NCI-H345 treated with DMSO at 0.1 percent for 48 hours (cell line): ENCODE measurements around the gene MDM4.
"Not testable (repeated sequence)": the region's sequence is repeated elsewhere in the genome, so short reads cannot be mapped to it uniquely, and the experiment has no call there.

Experiments
- DNase-seq: peaks from one replicate; lab custom pipeline; 2025; ENCODE audit not compliant: unreplicated experiment; lab: John Stamatoyannopoulos, UW

MDM4 gene

DNA sequence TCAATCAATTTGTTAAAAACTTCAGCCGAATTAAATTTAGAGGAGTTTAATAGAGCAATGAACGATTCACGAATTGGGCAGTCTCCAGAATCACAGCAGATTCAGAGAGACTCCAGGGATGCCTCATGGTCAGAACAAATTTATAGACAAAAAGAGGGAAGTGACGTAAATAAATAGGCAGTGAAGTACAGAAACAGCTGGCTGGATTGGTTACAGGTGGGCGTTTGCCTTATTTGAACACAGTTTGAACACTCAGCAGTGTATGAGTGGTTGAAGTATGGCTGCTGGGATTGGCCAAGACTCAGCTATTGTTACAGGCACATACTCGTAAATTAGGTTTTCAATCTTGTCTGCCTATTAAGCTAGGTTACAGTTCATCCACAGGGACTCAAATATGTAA is 43.8 kb downstream of the MDM4 start:
- DNase-seq: not testable (repeated sequence)

DNA sequence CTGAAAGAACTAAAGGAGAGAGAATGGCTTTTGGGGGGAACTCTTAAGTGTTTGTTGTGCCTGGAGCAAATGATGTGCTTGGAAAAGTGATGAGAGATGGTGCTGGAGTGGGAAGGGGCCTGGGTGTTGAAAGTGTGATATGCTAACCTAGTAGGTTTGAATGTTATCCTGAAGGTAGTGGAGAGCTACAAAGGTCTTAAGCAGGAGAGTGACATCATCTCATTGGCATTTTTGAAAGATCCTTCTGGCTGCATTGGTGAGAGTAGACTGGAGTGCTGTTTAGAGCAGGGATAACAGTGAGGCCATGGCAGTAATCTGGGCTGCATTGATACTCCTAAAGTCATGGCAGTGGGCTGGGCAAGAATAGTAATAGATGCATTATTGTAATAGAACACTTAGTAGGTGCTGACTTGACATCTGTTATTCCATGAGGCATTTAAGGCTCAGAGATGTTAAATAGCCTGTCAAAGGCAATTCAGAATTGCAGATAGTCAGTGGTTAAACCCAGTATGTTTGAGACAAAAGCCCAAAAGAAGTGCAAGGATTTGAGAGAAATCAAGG is 44.5 kb downstream of the MDM4 start:
- DNase-seq: no peak

DNA sequence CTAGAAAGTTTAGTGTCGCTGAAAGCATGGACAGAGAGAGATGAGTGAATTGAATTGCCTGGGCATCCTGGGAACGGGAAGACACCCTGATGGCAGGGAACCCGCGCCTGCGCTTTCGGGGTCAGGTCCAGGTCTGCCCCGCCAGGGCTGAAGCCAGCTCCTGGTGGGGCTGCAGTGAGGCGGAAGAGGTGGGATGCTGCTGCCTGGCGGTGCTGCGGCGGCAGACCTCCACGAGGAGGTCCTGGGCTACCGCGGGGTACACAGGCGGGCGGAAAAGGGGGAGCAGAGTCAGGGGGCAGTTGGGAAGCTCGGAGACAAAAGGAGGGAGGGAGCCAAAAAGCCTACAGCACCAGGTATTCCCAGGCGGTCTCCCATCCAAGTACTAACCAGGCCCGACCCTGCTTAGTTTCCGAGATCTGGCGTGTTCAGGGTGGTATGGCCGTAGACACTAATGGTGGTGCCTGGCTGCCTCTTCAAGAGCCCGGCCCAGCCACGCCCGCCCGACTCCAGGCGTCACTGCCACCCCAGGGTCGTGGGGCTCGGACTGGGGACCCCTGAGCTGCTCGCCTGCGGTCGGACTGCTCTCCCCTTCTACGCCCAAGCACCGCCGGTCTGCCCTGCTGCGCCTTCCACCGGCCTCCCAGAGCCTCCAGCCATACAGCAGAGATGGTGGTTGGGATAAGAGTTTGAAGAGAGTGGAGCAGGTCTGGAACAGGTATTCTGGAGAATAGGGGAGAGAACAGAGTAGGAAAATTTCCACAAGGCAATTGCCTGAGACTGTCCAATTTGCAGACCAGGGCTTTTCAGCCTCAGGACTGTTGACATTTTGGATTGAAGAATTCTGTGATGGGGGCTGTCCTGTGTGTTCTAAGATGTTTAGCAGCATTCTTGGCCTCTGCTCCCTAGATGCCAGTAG is 46.1 kb downstream of the MDM4 start:
- DNase-seq: no peak

- DNase-seq: no peak
Observed at GRCh38 chr1:204563307-204563706, 47.1 kb downstream of the MDM4 start.

DNA sequence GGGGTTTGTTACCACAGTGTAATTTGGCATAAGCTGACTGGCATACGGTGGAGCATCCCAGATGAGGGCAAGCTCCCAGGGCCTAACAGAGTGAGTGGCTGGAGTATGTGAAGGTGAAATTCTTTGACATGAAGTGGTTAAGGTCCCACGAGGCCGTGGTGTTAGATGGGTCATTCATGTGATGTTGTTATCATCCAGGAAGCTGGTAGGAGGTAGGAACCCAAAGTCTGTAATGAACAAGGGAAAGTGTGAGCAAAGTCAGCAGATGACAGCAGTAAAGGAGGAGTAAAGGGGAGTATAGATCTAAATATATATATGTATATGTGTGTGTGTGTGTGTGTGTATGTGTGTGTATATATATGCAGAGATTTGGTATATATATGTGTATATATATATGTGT is 47.6 kb downstream of the MDM4 start:
- no peak for DNase-seq

DNA sequence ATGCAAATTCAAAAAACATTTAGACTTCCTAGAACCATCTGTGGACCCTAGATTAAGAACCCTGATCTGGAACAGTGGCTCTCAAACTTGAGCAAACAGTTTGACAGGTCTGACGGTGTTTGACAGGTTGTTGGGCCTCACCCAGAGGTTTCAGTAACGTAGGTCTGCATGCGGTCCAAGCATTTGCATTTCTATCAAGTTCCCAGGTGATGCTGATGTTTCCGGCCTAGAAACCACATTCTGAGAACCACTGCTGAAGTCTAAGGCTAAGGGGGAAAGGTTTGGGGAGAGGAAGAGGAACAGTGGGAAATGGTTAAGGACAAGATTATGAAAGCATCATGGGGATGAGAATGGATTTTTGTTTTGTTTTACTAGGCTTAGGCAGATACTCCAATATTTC is 48.6 kb downstream of the MDM4 start:
- DNase-seq: no peak

DNA sequence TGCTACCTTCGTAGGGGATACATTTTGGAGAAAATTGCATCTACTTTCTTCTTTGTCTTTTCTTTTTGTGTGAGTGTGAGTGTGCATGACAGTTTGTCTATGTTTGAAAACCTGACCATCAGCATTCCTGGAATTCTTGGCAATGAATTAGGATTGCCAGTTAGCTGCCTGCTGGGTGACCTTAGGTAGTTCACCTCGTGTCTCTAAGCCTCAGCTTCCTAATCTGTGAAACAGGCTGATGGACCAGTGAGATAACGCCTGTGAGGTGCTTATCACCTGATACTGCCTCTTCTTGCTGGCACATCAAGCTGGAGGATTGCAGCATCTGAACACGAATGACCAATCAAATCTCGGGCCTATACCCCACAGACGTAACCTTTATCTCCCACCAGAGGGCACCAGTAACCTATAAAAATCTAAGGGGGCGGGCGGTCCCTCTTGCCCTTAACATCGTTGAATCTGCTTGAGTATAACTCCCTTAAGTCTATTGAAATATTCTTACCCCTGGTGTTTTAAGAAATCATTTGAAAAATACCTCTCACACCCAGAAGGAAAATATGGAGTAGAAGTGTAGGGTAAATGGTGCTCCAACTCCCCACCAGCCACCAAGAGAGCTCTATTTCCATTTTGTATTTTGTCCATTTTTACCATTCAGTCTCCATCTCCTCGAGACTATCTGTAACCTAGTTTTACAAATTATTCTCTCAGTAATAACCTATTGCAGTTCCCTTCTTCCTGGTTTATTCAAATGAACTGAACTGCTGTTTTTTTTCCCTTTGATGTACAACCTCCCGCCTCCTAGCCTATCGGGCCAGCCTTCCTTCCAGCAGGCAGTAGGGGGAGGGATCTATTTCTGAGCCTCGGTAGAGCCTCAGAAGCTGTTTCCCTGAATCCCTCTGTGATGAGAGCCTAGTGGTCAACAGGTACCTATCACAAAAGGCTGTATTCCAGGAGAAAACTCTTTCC is 49.7 kb downstream of the MDM4 start:
- peak; percentile 87 for DNase-seq

GRCh38 chr1:204566583-204566955 is 50.4 kb downstream of the MDM4 start:
- no peak for DNase-seq

- no peak for DNase-seq
Observed at GRCh38 chr1:204567071-204567470, 50.9 kb downstream of the MDM4 start.

DNA sequence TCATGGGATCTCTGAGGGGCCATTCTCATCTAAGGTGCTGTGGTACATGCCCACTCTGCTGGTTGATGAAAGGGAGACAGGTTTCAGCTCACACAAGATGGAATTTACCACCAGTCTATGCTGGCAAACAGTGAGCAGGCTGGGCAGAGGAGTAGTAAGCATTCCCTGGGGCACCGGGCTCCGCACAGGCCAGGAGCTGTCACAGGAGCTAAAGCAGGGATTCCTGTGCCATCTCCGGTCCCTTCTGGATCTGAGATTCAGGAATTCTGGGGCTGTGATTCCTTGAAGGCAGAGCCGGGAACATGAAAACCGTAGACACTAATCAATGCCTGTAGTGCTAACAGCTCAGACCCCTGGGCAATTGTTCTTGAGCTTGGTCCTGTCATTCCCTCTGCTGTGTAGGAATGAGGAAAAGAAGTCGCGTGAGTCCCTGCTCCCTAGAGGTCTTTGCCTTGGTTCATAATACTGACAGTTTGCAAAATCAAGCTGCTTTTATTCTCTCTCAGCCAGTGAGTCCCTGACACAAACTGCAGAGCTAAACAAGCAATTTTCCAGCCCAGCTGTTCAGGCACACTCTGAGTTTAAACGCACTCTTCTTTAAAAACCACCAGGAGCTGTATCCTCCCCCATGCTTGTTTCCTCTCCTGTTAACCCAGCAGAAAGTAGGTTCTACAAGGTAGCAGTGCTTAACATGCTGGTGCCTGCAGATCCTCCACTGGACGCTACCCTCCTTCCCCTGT is 52.5 kb downstream of the MDM4 start:
- no peak for DNase-seq

DNA sequence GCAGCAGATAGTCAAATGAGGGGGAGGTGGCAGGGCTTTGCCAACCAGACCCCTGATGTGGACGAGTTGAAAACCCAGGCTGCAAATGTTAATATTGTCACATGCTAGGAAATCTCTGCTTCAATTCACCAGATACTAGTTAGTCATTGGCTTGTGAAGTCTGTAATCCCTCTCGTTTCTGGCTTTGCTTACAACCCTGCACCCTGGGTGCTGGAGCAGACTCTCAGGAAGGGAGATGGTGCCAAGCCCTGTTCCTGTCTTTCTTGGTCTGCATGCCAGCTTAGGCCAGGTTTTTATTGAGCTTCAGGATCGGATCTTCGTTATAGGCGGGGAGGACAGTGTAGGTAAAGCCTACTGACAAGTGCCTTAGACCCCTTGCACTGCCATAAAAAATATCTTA is 53.3 kb downstream of the MDM4 start:
- no peak for DNase-seq

DNA sequence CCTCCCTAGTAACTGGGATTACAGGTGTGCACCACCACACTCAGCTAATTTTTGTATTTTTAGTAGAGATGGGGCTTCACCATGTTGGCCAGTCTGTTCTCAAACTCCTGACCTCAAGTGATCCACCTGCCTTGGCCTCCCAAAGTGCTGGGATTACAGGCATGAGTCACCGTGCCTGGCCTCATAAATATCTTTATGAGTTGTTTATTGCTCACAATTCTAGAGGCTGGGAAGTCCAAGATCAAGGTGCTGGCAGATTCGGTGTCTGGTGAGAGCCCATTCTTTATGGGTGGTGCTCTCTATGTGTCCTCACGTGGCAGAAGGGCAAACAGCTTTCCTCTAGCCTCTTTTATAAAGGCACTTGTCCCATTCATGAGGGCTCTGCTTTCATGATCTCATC is 53.8 kb downstream of the MDM4 start:
- DNase-seq: not testable (repeated sequence)

DNA sequence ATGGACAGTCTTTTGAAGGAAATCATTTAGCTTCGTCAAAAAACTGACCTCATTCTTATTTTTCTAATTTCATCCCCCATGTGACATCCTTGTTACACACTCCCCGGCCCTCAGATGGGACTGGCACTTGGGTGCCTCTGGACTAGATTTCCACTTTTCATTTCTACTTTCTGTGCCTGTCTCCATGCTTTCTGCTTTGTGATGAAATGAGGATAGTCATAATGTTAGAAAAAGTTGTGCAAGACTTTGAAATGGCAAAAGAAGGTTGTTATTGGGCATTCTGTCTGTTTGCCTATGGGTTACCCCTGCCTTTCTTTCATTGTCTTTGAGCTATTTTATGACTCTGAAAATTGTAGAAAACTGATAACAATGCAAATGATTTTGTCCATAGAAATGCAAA is 54.9 kb downstream of the MDM4 start:
- no peak for DNase-seq

DNA sequence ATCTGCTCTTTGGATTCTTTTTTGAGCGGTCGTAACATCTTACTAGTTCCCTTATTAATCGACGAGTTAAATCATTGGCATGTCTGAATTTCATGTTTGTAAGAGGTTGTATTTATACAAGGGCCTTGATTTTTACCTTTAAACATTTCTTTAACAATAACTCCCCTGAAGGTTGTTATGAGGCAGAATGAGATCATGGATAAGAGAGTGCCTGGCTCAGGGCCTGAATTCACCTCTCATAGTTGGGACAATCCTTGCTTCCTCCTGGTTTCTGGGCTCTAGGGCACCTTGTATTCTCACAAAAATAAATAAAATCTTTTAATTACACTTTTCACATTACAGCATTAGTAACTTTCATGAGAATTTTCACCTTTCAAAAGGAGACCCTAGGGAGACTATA is 55.4 kb downstream of the MDM4 start:
- DNase-seq: no peak

DNA sequence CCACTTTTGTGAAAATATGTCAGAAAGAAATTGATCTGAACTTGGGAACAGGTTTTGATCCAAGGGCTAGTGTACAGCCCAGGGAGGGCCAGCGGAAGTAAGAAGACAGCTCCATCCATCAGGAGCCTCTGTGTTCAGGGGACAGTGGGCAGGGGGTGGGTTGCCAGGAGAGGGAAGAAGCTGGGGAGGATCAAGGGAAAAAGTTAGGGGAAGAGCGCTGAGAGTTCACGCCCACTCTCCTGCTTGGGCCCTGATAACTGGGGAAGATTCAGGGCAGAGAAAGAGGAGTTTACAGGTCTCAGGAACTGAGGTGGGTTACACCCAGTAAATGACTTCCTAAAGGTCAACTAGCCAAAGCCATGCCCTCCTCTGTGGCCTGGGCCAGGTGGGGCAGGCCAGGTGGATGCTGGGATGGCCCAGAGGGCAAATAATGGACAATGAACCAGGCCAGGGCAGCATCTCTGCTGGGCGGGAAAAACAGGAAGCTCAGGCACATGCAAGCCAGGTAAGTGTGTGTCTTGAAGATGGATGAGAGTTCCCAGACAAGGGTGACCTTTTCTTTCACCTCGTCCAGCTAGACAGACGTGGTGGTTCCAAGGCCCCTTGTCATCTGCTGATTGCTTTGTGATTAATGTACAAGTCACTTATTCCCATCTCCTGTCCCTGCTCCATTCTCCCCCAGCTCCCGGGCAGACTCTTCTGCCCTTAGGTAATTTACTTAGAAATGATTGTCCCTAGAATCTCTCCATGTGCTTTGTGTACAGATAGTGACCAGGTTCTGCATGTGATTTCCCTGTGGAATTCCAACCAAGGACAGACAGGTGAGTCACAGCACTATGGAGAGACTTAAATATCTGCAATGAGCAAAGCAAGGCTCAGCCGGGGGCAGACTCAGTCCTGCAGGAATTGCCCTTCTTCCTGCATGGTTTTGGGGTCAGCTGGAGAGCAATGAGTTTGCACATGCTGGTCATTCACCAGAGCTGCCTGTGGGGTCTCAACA is 57.0 kb downstream of the MDM4 start:
- DNase-seq: no peak

GRCh38 chr1:204574016-204574864 is 58.0 kb downstream of the MDM4 start:
- DNase-seq: no peak

- no peak for DNase-seq
Observed at GRCh38 chr1:204574865-204575163, 58.6 kb downstream of the MDM4 start.

DNA sequence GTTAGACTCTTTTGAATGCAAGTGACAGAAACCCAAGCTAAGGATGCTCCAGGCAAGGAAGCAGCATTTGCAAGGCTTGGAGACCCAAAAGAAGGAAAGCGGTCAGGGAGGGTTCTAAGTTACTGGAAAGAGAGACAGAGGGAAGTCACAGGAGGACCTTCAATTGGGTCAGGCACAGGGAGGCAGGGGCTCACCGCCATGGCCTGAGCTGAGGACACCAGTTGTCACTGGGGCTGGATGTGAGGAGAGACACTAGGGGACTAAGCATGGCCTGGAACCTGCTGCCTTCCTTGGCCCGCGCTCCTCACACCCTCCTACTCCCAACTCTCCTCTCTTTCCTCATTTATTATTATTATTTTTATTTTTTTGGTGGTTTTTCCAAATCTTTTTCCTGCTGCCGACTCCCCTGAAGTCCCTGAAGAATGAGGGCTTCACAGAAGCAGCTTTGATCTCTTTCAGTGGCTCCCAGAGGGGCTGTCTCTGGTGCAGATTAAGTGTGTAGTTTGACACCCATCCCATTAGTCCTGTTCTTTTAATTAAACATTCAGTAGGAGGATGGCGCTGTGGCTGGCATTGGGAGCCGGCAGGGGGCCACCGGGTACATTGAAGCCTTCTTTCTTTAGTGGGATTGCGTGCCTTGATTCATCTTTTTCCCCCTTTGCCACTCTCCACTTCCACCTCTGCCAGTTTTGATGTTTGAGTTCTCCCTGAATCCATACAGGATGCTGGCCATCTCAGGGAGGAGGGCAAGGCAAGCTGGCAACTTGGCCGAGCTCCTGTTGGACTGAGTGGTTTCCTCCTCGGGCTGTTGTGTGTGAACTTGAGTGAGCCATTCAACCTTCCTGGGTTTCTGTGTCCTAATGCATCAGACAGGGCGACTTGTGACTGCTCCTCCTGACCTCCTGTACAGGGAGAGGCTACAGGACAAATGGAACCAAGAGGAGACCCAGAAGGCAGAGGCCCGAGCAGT is 59.3 kb downstream of the MDM4 start:
- no peak for DNase-seq
